Mesenteric fat pad (tissue), 1 donor: ENCODE results near the gene CNTNAP5. TPM values are rescaled to one million over a fixed set of nuclear protein-coding genes. Genes with fewer than 3 reads are reported as not detected.

Source experiments
- DNase-seq: peaks from one replicate; pipeline ENCODE4 v3.0.0-alpha.2; 2020; ENCODE audit warnings: low spot score
- total RNA-seq: library from RNA; stranded (reverse); fragmentation: NEBNext Ultra II Directional; extraction: Animal tissue kit (Norgen Biotek cat#: 25700); gene quantifications from one replicate; pipeline ENCODE4 v1.2.1, GENCODE V29; 2021
- donor health status: DM: yes; HTN: yes; CAD: no.

CNTNAP5 gene
- total RNA-seq, 1 donor from 2014 or later: not detected

DNA sequence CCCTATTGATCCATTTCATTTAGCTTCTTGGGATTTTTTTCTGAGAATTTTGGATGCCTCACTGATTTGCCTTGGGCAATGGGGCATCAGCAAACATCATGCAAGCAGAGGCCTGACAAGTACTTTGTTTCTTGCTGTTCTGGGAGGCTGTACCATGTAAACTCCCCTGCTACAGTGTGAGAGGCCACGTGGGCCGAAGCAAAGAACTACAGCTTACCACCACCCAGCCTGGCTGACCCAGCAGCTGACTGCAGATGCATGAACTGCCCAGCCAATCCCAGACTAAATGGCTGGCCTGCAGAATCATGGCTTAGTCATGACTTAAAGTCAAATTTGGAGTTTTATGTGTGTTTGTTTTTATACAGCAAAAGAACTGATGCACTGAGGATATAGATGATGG lies 579.9 kb downstream of the CNTNAP5 start:
- DNase-seq: no peak

DNA sequence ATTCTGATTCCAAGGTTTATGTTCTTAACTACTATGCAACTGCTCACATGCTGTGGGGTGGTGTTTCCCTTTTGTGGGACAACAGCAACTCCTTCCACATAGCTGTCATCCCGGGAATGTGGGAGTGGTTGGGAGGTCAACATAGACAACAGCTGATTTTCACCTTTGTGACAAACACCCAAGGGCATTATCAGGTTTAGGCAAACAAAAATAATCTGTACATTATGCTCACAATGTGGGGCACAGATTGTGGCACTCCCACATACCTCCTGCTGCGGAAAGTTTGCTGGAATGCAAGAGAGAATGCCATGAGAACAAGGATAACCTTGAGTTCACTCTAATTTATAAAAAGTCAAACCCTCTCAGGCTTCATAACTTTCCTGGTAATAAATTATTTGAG lies 582.6 kb downstream of the CNTNAP5 start:
- no peak for DNase-seq

DNA sequence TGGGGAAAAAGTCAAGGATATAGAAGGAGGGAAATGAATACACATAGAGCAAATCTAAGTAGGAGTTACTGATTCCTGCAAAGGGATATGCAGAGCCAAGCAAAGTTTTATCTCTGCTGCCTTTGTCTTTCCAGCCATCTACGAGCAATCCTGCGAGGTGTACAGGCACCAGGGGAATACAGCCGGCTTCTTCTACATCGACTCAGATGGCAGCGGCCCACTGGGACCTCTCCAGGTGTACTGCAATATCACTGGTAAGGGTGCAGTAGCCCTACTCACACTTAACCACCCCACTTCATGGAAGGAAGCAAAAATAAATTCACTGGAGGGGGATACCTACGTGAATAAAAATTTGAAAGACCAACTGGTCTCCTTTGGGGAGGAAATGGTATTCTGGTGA lies 584.6 kb downstream of the CNTNAP5 start:
- no peak for DNase-seq

DNA sequence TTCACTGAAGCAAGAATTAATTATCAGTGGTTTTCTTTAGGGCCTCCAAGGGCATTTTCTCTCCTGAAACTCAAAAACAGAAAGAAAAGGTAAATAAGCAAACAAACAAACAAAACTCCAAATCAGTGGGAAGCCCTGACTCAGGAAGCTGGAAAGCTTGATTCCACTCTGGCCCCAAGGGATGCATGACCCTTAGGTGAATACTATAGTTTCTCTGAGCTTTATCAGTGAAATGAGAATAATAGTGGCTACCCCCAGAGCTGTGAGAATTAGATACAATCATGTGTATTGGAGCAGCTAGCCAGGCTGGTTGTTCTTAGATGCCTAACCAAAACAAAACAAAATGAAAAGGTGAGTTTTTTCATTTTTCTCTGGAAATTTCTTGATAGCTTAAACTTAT lies 585.1 kb downstream of the CNTNAP5 start:
- no peak for DNase-seq

DNA sequence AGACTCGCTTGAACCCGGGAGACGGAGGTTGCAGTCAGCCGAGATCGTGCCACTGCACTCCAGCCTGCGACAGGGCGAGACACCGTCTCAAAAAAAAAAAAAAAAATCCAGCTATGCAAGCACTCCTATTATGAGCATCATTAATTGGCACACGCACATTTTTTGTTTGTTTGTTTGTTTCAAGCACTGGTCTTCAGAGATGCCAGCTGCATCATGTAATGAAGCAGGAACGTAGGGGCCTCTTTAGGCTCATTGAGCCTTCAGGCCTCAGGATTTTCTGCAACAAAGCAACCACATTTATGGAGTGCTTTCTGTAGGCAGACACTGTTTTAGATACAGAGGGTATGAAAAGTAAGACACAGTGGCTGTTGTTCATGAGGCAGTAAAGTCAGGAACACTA lies 585.8 kb downstream of the CNTNAP5 start:
- no peak for DNase-seq

DNA sequence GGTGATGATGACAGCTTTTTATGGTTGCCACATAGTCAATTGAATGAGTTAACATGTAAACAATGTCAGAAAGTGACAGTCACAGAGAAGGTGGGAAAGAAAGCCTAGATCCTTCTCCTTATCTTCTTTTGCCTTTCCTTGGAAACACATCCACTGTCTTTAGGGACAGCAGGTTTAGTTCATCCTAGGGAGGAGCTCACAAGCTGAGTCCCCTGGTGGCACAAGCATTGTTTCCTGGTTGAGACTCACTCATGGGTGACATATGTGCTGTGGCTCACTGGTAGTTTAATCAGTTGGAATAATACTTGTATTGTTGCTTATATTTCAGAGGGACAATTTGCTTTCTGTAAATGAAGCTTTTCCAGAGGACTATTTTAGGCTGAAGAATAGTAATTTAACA lies 598.5 kb downstream of the CNTNAP5 start:
- DNase-seq: no peak

DNA sequence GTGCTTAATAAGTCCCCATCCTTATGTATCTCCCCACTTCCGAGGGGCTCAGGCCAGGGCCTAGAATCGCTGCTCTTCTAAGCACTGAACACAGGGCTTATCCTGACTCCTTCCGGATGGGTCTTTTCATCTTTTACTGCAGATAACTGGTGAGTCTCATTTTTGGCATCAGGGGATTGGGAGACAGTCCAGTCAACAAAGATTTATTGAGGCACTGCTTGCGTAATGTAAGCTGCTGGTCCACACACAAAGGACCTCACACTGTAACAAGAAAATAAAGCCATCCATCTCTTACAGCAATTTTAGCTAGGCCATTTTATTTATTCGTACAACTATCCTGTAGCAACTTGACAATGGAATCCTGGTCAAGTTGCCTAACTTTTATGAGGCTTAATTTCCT lies 600.5 kb downstream of the CNTNAP5 start:
- DNase-seq: no peak

DNA sequence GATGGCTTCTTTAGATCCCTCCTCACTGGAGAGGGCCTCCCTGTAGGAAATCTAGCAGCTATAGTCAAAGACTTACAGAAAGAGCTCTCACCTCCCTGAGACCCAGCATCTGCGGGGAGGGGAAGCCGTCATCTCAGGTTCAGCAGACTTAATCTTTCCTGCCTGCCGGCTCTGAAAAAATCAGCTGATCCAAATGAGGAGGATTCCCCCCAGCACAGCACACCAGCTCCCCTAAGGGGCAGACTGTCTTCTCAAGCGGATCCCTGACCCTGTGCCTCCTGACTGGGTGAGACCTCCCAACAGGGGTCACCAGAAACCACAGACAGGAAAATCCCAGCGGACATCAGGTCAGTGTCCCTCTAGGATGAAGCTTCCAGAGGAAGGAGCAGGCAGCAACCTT lies 601.9 kb downstream of the CNTNAP5 start:
- DNase-seq: no peak

DNA sequence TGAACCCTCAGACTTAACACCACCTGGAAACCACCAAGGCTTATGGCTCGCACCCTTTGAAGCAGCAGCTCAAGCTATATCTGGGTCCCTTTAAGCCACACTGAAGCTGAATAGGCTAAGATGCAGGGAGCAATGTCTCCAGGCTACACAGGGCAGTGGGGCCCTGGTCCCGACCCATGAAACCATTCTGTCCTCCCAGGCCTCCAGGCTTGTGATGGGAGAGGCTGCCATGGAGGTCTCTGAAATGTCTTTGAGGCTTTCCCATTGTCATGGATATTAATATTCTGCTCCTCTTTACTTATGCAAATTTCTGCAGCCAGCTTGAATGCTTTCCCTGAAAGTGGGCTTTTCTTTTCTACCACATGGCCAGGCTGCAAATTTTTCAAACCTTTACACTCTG lies 608.7 kb downstream of the CNTNAP5 start:
- no peak for DNase-seq

DNA sequence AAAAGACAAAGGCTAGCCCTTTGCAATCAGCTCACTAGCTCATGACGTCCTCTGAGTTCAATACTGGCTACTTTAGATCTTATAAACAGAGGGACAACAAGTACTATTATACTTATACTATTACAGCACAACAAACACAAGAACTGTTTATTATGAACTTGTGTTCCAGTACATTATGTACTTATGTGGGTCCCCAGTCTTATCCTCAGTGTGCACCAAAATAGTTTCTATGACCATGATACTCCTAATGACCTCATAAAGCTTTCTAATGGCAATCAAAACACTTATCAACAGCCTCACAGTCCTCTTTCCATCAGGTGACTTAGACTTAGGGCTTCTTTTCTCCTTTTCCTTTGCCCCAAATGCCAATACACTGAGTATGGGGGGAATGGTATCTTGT lies 614.4 kb downstream of the CNTNAP5 start:
- no peak for DNase-seq

DNA sequence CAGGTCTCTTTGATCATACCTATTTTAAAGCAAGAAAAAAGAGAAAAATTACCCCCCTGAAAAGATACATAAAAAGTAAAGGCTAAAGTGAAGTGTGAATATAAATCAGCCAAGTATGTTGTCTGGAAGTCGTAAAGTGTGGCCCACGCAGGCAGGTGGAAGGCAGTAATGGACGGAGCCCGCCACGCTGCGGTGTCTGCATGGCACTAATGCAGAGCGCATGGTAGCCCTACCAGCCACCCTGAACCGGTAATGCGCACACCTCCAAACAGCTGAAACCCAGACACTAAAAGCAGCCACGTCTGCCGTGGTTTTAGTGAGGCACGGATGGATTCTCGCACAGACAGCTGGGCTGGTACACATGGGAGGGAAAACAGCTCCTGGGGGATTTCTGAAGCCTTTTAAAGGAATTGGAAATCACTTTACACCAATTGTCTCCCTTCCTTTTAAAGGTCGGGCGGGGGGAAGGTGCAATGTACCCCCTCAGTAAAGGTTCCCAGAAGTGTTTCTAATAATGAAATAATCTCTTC lies 615.2 kb downstream of the CNTNAP5 start:
- no peak for DNase-seq

DNA sequence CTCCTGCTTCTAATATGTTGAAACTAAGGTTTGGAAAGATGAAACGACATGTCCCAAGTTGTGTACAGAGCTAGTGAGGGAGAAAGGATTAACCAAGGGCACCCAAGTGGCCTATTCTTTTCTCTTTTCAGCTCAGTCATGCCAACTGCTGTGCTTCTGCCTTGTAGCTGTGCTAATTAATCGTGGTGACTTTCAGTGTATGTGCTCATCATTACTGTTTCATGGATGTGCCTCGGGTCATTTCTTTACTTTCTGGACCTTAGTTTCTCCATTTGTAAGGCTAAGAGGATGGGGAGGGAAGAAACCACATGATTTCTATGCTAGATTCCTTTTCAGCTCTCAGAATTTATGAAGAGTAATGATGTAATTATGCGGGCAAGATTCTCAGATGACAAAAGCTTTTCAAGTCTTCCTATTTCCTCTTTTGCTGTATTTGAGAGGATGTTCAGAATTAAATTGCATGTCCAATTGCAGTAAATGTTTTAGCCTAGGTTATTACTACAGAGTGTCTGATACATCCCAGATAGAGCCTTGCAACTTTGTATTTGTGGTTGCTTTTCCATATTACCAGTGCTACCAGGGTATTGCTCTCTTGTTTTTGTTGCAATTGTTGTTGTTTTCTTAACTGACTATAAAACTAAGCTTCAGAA lies 621.2 kb downstream of the CNTNAP5 start:
- no peak for DNase-seq

DNA sequence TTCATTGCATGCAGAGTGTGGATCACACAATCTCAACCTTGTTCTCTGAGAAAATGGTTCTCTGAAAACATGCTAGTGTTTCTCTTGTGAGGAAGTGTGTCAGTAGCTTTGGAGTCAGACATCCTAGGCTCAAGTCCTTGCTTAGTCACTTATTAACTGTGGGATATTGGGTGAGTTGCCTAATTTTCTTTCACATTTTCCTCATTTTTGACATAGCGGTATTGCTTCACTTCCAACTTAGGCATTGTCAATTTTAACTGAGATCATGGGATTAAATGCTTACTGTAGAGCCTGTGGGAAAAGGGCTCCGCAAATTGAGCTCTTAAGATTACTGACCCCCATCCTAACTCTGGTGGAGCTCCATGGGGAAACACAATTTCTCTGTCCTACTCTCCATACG lies 622.2 kb downstream of the CNTNAP5 start:
- no peak for DNase-seq

DNA sequence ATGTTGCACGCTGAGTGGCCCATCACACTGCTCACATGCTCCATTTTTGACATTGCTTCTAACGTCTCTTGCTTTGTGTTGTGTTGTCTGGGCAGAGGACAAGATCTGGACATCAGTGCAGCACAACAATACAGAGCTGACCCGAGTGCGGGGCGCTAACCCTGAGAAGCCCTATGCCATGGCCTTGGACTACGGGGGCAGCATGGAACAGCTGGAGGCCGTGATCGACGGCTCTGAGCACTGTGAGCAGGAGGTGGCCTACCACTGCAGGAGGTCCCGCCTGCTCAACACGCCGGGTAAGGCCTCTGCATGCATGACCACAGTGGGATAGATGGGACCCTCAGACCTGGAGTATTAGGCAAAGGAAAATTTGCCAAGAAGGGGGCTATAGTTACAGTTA lies 622.6 kb downstream of the CNTNAP5 start:
- no peak for DNase-seq

DNA sequence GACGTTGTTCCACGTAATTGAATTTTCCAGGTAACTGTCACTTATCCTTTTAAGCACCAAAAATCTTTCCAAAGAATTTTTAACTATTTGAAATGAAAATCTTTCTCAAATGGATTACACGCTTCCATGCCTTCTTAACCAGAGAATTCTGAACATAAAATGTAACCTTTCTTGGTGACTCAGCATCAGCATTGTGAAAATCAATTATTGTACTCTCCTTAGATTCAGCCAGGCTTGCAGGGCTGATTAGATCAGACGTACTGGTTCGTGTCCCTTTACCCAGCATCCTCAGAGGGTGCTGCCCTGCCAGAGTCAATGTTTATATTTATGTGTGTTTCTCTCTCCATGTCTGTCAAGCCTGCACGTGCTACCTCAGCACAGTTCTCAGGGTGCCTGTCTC lies 623.9 kb downstream of the CNTNAP5 start:
- no peak for DNase-seq

DNA sequence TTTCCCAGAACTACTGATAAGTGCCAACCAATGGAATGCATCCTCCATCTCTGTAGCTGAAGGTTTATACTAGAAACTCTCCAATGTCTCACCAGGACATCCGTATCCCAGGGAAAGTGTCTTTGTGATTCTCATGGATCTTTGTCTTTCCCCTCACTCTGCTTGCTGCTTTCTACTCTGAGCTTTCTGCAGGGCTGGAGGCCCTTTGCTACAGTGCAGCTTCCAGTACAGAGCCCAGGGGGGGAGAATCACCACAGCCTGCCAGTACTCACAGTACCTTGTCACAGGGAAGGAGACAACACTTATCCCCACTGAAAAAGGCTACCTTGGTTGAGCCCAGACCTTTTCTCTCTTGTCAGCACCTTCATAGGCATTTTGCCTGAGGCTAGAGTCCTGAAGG lies 627.0 kb downstream of the CNTNAP5 start:
- no peak for DNase-seq

DNA sequence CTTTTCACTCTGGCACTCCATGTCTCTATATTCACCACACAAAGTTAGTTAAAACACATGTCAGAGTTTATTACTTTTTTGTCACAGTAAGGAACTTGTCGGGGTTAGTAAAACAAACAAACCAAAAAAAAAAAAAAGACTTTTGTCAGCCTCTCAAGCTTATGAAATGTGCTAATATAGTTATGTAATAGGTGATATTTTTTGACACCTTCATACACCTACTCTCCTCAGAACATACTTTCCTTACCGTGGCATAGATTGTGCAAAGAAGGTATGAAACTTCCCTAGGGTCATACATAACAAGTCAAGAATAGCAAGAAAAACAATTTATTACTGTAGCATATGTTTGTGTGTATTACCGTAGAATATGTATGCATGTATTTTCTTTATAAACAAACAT lies 633.3 kb downstream of the CNTNAP5 start:
- no peak for DNase-seq

DNA sequence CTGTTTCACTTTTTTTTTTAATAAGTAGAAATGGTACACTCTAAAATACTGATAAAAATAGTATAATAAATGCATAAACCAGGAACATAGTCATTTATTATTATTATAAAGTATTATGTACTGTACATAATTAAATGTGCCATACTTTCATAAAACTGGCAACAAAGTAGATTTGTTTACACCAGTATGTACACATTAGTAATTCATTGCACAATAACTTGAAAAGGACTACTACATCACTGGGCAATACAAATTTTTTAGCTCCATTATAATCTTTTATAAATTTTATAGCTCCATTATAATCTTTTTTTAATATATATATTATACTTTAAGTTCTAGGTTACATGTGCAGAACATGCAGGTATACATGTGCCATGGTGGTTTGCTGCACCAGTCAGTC lies 636.5 kb downstream of the CNTNAP5 start:
- no peak for DNase-seq

DNA sequence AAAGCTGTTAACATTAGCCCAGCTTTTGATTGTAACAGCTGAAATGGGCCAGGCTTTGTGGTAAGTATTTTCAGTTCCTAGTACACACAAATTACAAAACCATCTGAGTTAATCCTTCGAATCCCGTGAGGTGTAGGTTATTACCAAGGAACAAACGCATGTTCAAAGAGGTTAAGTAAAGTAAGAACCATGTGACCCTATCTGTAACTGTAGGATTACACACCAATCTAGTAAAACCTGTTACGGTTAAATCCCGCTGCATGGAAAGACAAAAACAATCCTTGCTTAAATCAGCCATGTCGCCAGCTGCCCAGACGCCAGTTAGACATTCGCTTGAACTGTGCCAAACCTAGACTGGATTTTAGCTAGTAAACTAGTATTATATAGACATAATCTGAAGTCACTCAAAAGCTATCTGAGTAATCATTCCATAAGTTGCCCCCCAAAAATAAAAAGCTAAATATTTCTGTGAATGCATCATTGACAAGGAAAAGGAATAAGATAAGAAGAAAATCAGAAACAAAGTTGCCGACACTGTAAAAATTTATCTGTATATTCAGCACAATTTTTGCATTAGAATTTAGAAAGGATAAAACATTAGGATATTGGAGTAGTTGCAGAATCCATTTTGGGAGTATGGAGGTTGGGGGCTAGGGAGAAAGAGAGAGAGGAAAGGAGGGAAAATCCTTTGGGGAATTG lies 638.0 kb downstream of the CNTNAP5 start:
- no peak for DNase-seq

DNA sequence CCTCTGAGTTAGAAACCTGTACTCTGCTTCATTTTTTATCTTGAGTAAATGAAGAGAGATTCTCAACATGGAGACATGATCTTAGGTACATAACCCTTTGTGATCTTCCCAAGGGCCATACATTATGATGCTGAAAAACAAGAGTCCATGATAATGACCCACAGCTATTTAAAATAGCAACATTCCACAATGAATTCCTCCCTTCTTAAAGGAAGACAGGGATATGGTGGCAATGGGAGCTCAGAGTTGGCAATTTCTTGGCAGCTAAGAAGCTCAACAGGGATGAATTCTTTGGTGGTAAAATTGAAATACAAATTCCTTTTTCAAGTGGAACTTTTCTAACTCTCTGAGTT lies 638.5 kb downstream of the CNTNAP5 start:
- DNase-seq: no peak

DNA sequence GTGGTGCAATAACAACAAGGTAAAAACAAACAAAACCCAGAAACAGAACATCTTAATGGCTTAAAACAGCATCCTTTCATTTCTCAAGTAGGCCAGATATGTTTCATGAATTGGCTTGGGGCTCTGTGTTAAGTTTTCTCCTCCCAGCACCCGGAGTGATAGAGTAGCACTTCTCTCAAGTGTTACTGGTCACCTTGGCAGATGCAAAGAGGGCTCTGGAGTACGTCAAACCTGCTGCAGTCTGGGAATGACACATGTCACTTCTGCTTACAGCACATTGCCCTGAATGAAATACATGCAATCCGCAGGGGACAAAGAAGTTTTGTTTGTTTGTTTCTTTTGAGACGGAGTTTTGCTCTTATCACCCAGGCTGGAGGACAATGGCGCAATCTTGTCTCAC lies 639.3 kb downstream of the CNTNAP5 start:
- DNase-seq: no peak

DNA sequence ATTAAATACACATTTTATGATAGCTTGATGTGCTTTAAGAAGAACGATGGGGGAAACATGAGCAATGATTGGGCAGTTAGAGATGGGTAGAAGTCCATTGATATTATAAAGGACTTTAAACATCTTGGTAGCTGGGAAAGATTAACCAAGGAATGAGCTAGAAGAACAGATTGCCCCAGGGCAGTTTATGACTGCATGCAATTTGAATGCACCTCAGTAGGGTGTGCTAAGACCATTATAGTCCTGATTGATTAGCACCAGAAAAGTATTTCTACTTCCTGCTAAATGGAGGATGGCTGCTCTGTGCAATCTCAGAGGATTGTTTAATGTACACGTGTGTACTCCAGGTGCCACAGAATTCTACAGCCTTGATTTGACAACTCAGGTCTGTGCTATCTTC lies 641.9 kb downstream of the CNTNAP5 start:
- DNase-seq: no peak

DNA sequence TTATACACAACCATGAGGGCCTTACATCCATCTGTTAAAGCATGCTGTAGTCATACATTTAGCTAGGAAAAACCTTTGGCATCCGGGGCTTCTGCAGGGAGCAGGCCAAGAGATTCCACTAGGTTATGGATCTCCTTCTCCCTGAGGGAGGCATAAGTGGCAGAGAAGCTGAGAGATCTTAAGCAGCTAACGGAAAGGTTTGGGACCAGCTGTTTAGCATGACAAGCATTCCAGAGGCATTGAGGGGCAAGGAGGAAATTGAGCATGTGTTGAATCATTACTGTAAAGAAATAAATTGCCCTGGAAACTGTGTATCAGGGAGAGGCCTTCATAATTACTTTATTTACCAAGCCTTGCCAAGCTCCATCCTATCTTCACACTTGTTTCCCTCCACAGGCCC lies 643.1 kb downstream of the CNTNAP5 start:
- no peak for DNase-seq
